Caco-2 (cell line): Measurements from ENCODE around the gene CALR. TPM values are rescaled to one million over a fixed set of nuclear protein-coding genes. Genes with fewer than 3 reads are reported as not detected.
"Not testable (repeated sequence)": the region's sequence is repeated elsewhere in the genome, so short reads cannot be mapped to it uniquely, and the experiment has no call there.

Experiments used
- BruUV-seq: library from RNA; stranded (reverse); fragments of 400-500 nt; replicated peaks from 2 replicates; lab custom pipeline; 2021; lab: Mats Ljungman, UMichigan
- CTCF ChIA-PET: fragments of 300-600 bp; sonication (Branson Sonifier 250); formaldehyde crosslinking; loops from one replicate; lab custom pipeline; 2022; ENCODE audit warnings: antibody characterized with exemption; lab: Charles Lee
- POLR2A ChIA-PET: fragments of 300-600 bp; sonication (Branson Sonifier 250); formaldehyde crosslinking; loops from one replicate; lab custom pipeline; 2022; ENCODE audit warnings: antibody characterized with exemption; lab: Charles Lee
- DNase-seq, 2 experiments: peaks; one replicate each; pipeline versions ENCODE4 v3.0.0 to v3.0.0-alpha.2; 2020 to 2022
- H3K27me3 ChIP-seq: replicated peaks from 2 replicates; pipeline ENCODE4 v1.6.0; 2011; ENCODE audit warnings: low read length; ENCODE audit not compliant: control insufficient read depth, insufficient read depth
- H3K36me3 ChIP-seq: 2 replicates; pipeline ENCODE4 v1.5.1; 2011; ENCODE audit warnings: low read length; ENCODE audit not compliant: control insufficient read depth, insufficient read depth
- H3K4me1 ChIP-seq: fragments of 250-450 bp; sonication (Bioruptor Pico); 2 replicates; pipeline ENCODE4 v1.5.1; 2020; ENCODE audit warnings: mild to moderate bottlenecking
- H3K4me3 ChIP-seq: 2 replicates; pipeline ENCODE4 v1.5.1; 2011; ENCODE audit warnings: low read depth, mild to moderate bottlenecking, control low read depth, low read length
- H3K9me3 ChIP-seq: fragments of 250-450 bp; sonication (Bioruptor Pico); 2 replicates; pipeline ENCODE4 v1.5.1; 2020; ENCODE audit warnings: mild to moderate bottlenecking, moderate library complexity
- H3K27ac Mint-ChIP-seq: one replicate; pipeline ENCODE4 v1.8.0; 2022; ENCODE audit warnings: mixed read lengths; ENCODE audit not compliant: unreplicated experiment
- H3K27me3 Mint-ChIP-seq: one replicate; pipeline ENCODE4 v1.8.0; 2022; ENCODE audit warnings: mixed read lengths; ENCODE audit not compliant: insufficient read depth, unreplicated experiment
- H3K36me3 Mint-ChIP-seq: one replicate; pipeline ENCODE4 v1.8.0; 2022; ENCODE audit warnings: mild to moderate bottlenecking, mixed read lengths; ENCODE audit not compliant: insufficient read depth, unreplicated experiment
- H3K4me1 Mint-ChIP-seq: one replicate; pipeline ENCODE4 v1.8.0; 2022; ENCODE audit warnings: low read depth, mixed read lengths; ENCODE audit not compliant: unreplicated experiment
- H3K4me3 Mint-ChIP-seq: one replicate; pipeline ENCODE4 v1.8.0; 2022; ENCODE audit warnings: mild to moderate bottlenecking, moderate library complexity, mixed read lengths; ENCODE audit not compliant: unreplicated experiment
- H3K9me3 Mint-ChIP-seq: one replicate; pipeline ENCODE4 v1.8.0; 2022; ENCODE audit warnings: mixed read lengths; ENCODE audit not compliant: unreplicated experiment
- CTCF ChIP-seq, 2 experiments: fragments of 200-600 bp in 1 of 2; IDR thresholded peaks; 1 replicate in 1 of 2; 2 replicates in 1 of 2; pipeline versions ENCODE4 v1.5.1 to v1.8.0; 2011 to 2022; ENCODE audit warnings: antibody characterized with exemption in 1 of 2, control low read depth in 1 of 2, inconsistent platforms in 1 of 2, low read depth in 1 of 2, low read length in 1 of 2, mild to moderate bottlenecking in 1 of 2, moderate library complexity in 1 of 2; ENCODE audit not compliant: insufficient read depth in 1 of 2, severe bottlenecking in 1 of 2, unreplicated experiment in 1 of 2
- intact Hi-C: fragments of 100-400 bp; cut with micrococcal nuclease; formaldehyde crosslinking; loops from one replicate; pipeline ENCODE4 v1.10.0; 2022; ENCODE audit not compliant: unreplicated experiment
- total RNA-seq: library from RNA; stranded (reverse); gene quantifications from 2 replicates; pipeline ENCODE4 v1.2.3, GENCODE V29; 2022

Gene CALR
- total RNA-seq, 1 experiment from 2014 or later: 707 TPM

GRCh38 chr19:12913011-12913561, 25.3 kb upstream of the CALR start:
- no peaks in the 10 kb centered on the region for H3K4me1 Mint-ChIP-seq
- TF ChIP-seq CTCF (IDR thresholded peaks at IDR 0.05; ENCODE audit: insufficient read depth in 1 of 2, low read depth in 1 of 2, low read length in 1 of 2, severe bottlenecking in 1 of 2, unreplicated experiment in 1 of 2): no peak
- no peaks in the 10 kb centered on the region for H3K4me1 ChIP-seq
- H3K27ac Mint-ChIP-seq: no peak overlapping the region
- ChIA-PET POLR2A (no interaction called here), CTCF (no interaction called here)
- H3K9me3 ChIP-seq: no peaks in the 10 kb centered on the region
- no peaks in the 10 kb centered on the region for H3K36me3 ChIP-seq
- H3K27me3 Mint-ChIP-seq: no peaks in the 10 kb centered on the region
- no peak overlapping the region for H3K4me3 ChIP-seq
- intact Hi-C loops: no loop called here
- H3K4me3 Mint-ChIP-seq: no peak overlapping the region
- no peaks in the 10 kb centered on the region for H3K9me3 Mint-ChIP-seq
- no peak for DNase-seq
- H3K27me3 ChIP-seq: no peaks in the 10 kb centered on the region
- BruUV-seq: no TSS peak
- peaks cover 1% of the 10 kb centered on the region for H3K36me3 Mint-ChIP-seq

DNA sequence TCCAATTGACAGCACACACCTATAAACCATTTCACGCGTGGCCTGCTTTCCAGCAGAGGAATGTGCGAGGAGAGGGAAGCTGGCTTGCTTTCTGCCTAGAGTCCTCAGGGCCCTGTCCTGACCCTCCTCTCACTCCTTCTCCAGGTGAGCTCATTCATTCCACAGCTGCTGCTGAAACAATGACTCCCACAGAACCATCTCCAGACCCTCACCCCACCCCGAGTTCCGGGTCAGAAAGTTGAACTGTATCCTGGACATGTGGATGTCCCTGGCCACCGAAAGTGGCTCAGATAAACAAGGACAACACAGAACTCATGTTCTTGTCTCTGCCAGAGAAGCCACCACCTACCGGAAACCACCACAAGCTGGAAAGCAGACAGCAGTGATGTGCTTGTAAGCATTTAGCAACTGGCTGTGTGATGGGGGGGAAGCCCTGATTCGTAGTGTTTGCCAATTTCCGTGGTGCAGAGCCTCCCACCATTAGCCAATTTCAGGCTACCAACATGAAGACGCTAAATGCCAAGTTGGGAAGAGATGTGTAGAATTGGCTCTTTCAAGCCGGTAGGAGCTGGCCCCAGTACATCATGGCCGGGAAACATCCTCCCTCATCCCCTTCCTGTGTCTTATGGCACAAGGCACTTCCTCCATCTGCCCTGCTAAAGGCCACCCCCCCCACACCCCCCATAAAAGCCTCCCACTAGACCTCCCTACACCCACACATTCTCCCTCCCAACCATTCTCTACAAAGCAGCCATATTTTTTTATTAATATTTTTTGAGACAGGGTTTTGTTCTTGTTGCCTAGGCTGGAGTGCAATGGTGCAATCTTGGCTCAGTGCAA, 24.3 kb upstream of the CALR start:
- TF ChIP-seq CTCF (IDR thresholded peaks at IDR 0.05; ENCODE audit: insufficient read depth in 1 of 2, low read depth in 1 of 2, low read length in 1 of 2, severe bottlenecking in 1 of 2, unreplicated experiment in 1 of 2): no peak
- POLR2A ChIA-PET: no interaction called here
- H3K9me3 ChIP-seq: no peaks in the 10 kb centered on the region
- H3K27me3 Mint-ChIP-seq: no peaks in the 10 kb centered on the region
- no TSS peak for BruUV-seq
- no peaks in the 10 kb centered on the region for H3K9me3 Mint-ChIP-seq
- no peak overlapping the region for H3K27ac Mint-ChIP-seq
- no peaks in the 10 kb centered on the region for H3K4me1 ChIP-seq
- no peaks in the 10 kb centered on the region for H3K4me1 Mint-ChIP-seq
- CTCF ChIA-PET: no interaction called here
- no peaks in the 10 kb centered on the region for H3K27me3 ChIP-seq
- no peaks in the 10 kb centered on the region for H3K36me3 ChIP-seq
- no peak overlapping the region for H3K4me3 Mint-ChIP-seq
- intact Hi-C loops: no loop called here
- DNase-seq: no peak
- H3K36me3 Mint-ChIP-seq: peaks cover 11% of the 10 kb centered on the region
- H3K4me3 ChIP-seq: no peak overlapping the region

GRCh38 chr19:12915860-12916259, 22.5 kb upstream of the CALR start:
- H3K9me3 Mint-ChIP-seq, H3K4me3 Mint-ChIP-seq, DNase-seq, H3K27me3 ChIP-seq, intact Hi-C loops, H3K4me1 ChIP-seq, H3K36me3 ChIP-seq, H3K9me3 ChIP-seq, H3K4me1 Mint-ChIP-seq, H3K27ac Mint-ChIP-seq, BruUV-seq, H3K4me3 ChIP-seq, H3K27me3 Mint-ChIP-seq, POLR2A ChIA-PET: not testable (repeated sequence)
- CTCF ChIA-PET: interaction anchor here (0.7 kb wide), 1 partner anchor 31 kb away, joined by 7 read pairs; no protein-coding TSS in a partner anchor
- H3K36me3 Mint-ChIP-seq: peaks cover 29% of the 10 kb centered on the region
